M059J (cell line): Measurements from ENCODE around the gene ACTA1. TPM values are rescaled to one million over a fixed set of nuclear protein-coding genes. Genes with fewer than 3 reads are reported as not detected.

Source experiments
- total RNA-seq: library from RNA; depleted of rRNA; stranded (reverse); fragments of >200 nt; shearing (Covaris generic); gene quantifications from 2 replicates; pipeline ENCODE4 v1.2.3, GENCODE V29; 2014; rRNA removed

The ACTA1 gene
- total RNA-seq, 1 experiment from 2014 or later = not detected

Other genes starting within 250 kb of the ACTA1 start
- 8.0 and 18.5 TPM in 2 replicates for gene RAB4A, start 163.0 kb downstream of the ACTA1 start, total RNA-seq
- gene CCSAP, start 91.0 kb downstream of the ACTA1 start, total RNA-seq = 9.7 and 15.9 TPM in 2 replicates
- gene NUP133, start 74.2 kb upstream of the ACTA1 start, total RNA-seq = 61.4 and 63.3 TPM in 2 replicates
- 10.9 and 17.8 TPM in 2 replicates for gene ABCB10, start 124.6 kb upstream of the ACTA1 start, total RNA-seq
- 22.7 and 23.6 TPM in 2 replicates for gene TAF5L, start 192.0 kb upstream of the ACTA1 start, total RNA-seq
- 6.4 and 11.1 TPM in 2 replicates for gene URB2, start 192.2 kb upstream of the ACTA1 start, total RNA-seq